Astrocyte (in vitro differentiated cells and primary cell): ENCODE results near the gene MTURN.

ENCODE experiments used
- CTCF ChIP-seq: IDR thresholded peaks from 2 replicates; pipeline ENCODE4 v1.5.1; 2011; ENCODE audit warnings: low read depth, mild to moderate bottlenecking, inconsistent platforms, low read length, moderate library complexity; ENCODE audit not compliant: insufficient read depth
- EZH2 ChIP-seq: IDR thresholded peaks from 2 replicates; pipeline ENCODE4 v1.6.1; 2012; ENCODE audit warnings: mild to moderate bottlenecking, low read length, inconsistent platforms; ENCODE audit not compliant: insufficient read depth

- TF ChIP-seq CTCF (no peak), EZH2 (no peak)
These were observed 22.6 kb upstream of the MTURN start for GRCh38 chr7:30112103-30112713.
